C4-2B (cell line): Measurements from ENCODE around the gene SNX25.

Experiments
- CTCF ChIP-seq: fragments of 450-650 bp; conservative IDR thresholded peaks from 2 replicates; pipeline ENCODE4 v1.5.1; 2017; ENCODE audit warnings: mild to moderate bottlenecking
- ZFX ChIP-seq: fragments of 450-650 bp; IDR thresholded peaks from 2 replicates; pipeline ENCODE4 v1.6.1; 2017

- TF ChIP-seq CTCF (no peak), ZFX (no peak)
These were observed 170.9 kb downstream of the SNX25 start for GRCh38 chr4:185380320-185380719.
